Glomerular visceral epithelial cell (primary cell): ENCODE data around the gene C2CD3.
"Not testable (repeated sequence)": the region's sequence is repeated elsewhere in the genome, so short reads cannot be mapped to it uniquely, and the experiment has no call there.

Source experiments
- DNase-seq: peaks from one replicate; pipeline ENCODE4 v3.0.0-alpha.2; 2016; ENCODE audit errors: extremely low spot score

The C2CD3 gene

GRCh38 chr11:74120260-74121035 is 50.4 kb downstream of the C2CD3 start:
- not testable (repeated sequence) for DNase-seq

GRCh38 chr11:74116719-74117118 is 54.1 kb downstream of the C2CD3 start:
- no peak for DNase-seq

- DNase-seq, result no peak
These were observed 57.9 kb downstream of the C2CD3 start for GRCh38 chr11:74112877-74113276.

GRCh38 chr11:74106124-74106523 is 64.7 kb downstream of the C2CD3 start:
- no peak for DNase-seq

- no peak for DNase-seq
These were observed 68.5 kb downstream of the C2CD3 start for GRCh38 chr11:74102321-74102720.

- no peak for DNase-seq
These were observed 70.1 kb downstream of the C2CD3 start for GRCh38 chr11:74100735-74101134.

- no peak for DNase-seq
These were observed 70.6 kb downstream of the C2CD3 start for GRCh38 chr11:74100231-74100630.

GRCh38 chr11:74097686-74098237 is 73.0 kb downstream of the C2CD3 start:
- DNase-seq, result no peak

- DNase-seq, result no peak
These were observed 76.4 kb downstream of the C2CD3 start for GRCh38 chr11:74094393-74094792.

GRCh38 chr11:74092425-74092824 is 78.4 kb downstream of the C2CD3 start:
- DNase-seq, result no peak

GRCh38 chr11:74091549-74091948 is 79.3 kb downstream of the C2CD3 start:
- no peak for DNase-seq

GRCh38 chr11:74090701-74091100 is 80.1 kb downstream of the C2CD3 start:
- DNase-seq, result peak; percentile 73

- DNase-seq, result no peak
These were observed 84.4 kb downstream of the C2CD3 start for GRCh38 chr11:74086242-74086884.

- DNase-seq, result no peak
These were observed 85.3 kb downstream of the C2CD3 start for GRCh38 chr11:74085542-74085892.

GRCh38 chr11:74084796-74085541 is 85.8 kb downstream of the C2CD3 start:
- peak; percentile 13 for DNase-seq

GRCh38 chr11:74083927-74084326 is 86.9 kb downstream of the C2CD3 start:
- not testable (repeated sequence) for DNase-seq

GRCh38 chr11:74081428-74081827 is 89.4 kb downstream of the C2CD3 start:
- no peak for DNase-seq

GRCh38 chr11:74077193-74077592 is 93.6 kb downstream of the C2CD3 start:
- DNase-seq, result no peak

GRCh38 chr11:74072721-74073120 is 98.1 kb downstream of the C2CD3 start:
- DNase-seq, result no peak

GRCh38 chr11:74072286-74072685 is 98.5 kb downstream of the C2CD3 start:
- DNase-seq, result no peak

- no peak for DNase-seq
These were observed 99.9 kb downstream of the C2CD3 start for GRCh38 chr11:74070723-74071492.
